Ovary (tissue), 9 donors: ENCODE results near the gene KRT33B. TPM values are rescaled to one million over a fixed set of nuclear protein-coding genes. Genes with fewer than 3 reads are reported as not detected.

Experiments
- DNase-seq, 5 donors: peaks; one replicate each; pipeline ENCODE4 v3.0.0-alpha.2; 2019 to 2020
- H3K27ac ChIP-seq, 2 donors: fragments of 200-600 bp; one replicate each; pipeline versions ENCODE4 v1.5.1 to v1.8.0; 2019 to 2022
- H3K27me3 ChIP-seq: fragments of 200-600 bp; one replicate; pipeline ENCODE4 v1.8.0; 2022
- H3K36me3 ChIP-seq: fragments of 200-600 bp; sonication (generic); one replicate; pipeline ENCODE4 v1.5.1; 2019
- H3K4me1 ChIP-seq: one replicate; pipeline ENCODE4 v1.8.1; 2013; ENCODE audit warnings: mild to moderate bottlenecking, moderate library complexity; ENCODE audit not compliant: insufficient read depth
- H3K4me3 ChIP-seq: fragments of 200-600 bp; sonication (generic); one replicate; pipeline ENCODE4 v1.5.1; 2017
- H3K9me3 ChIP-seq, 2 donors: fragments of 200-600 bp in 1 of 2; sonication (generic) in 1 of 2; one replicate each; pipeline versions ENCODE4 v1.5.1 to v1.8.1; 2013 to 2019; ENCODE audit warnings: mild to moderate bottlenecking in 1 of 2, moderate library complexity in 1 of 2
- CTCF ChIP-seq, 3 donors: fragments of 450-650 bp in 2 of 3; fragments of 200-600 bp in 1 of 3; IDR thresholded peaks; one replicate each; pipeline versions ENCODE4 v1.5.1 to v1.8.0; 2016 to 2022; ENCODE audit warnings: antibody characterized with exemption in 3 of 3, mild to moderate bottlenecking in 1 of 3
- EP300 ChIP-seq: sonication (generic); formaldehyde crosslinking; IDR thresholded peaks from one replicate; pipeline ENCODE4 v1.6.1; 2017; ENCODE audit warnings: antibody characterized with exemption
- POLR2A ChIP-seq: fragments of 450-650 bp; IDR thresholded peaks from one replicate; pipeline ENCODE4 v1.6.1; 2017; ENCODE audit warnings: antibody characterized with exemption, mild to moderate bottlenecking, moderate library complexity
- WGBS, 3 donors: extraction: QIAGEN DNeasy Blood & Tissue Kit in 1 of 3; methylation state at CpG; one replicate each; pipeline versions ENCODE4 v1.1.5 to v1.1.7; 2013 to 2017; 5-methylcytosine and 5-hydroxymethylcytosine counted together
- intact Hi-C, 4 donors: fragments of 100-400 bp; cut with DNase I; formaldehyde crosslinking; loops; one replicate each; pipeline versions ENCODE4 v1.11.0 to v1.15.1; 2022 to 2023
- polyA plus RNA-seq, 2 donors: library from polyadenylated mRNA; stranded (reverse); fragments of 200-250 nt in 1 of 2; fragments of 350-450 nt in 1 of 2; fragmentation: Illumina TruSeq in 1 of 2; extraction: RNeasy Lipid Tissue Mini Kit (QIAGEN cat#74804) in 1 of 2; gene quantifications; one replicate each; pipeline ENCODE4 v1.2.3, GENCODE V29; 2013 to 2014
- total RNA-seq, 7 donors: library from RNA; depleted of rRNA in 2 of 7; stranded (reverse); fragments of >200 nt in 2 of 7; fragmentation: NEBNext Ultra II Directional in 3 of 7; extraction: Animal tissue kit (Norgen Biotek cat#: 25700) in 3 of 7; gene quantifications; one replicate each; pipeline versions ENCODE4 v1.1.0 to v1.2.4, GENCODE V29; 2016 to 2023
- donor health status: DM: no; HTN: no; CAD: no; lungs with moderate emphysema.
- donor health status: DM: no; HTN: no; CAD: no.
- donor health status: Bipolar disorder and iron deficiency.
- donor health status: DM: yes; HTN: yes; CAD: no.
- donor health status: DM: no; HTN: no; CAD: no.
- donor health status: DM: yes; HTN: yes; CAD: no.

KRT33B gene
- total and polyA plus RNA-seq, 9 donors = not detected

GRCh38 chr17:41413353-41413957, 43.8 kb upstream of the KRT33B start:
- no peak for DNase-seq
- H3K4me1 ChIP-seq = peaks cover 28% of the 10 kb centered on the region
- no peak overlapping the region for H3K27ac ChIP-seq
- H3K9me3 ChIP-seq = no peaks in the 10 kb centered on the region
- H3K27me3 ChIP-seq = no peaks in the 10 kb centered on the region
- no peak overlapping the region for H3K4me3 ChIP-seq
- TF ChIP-seq EP300 = no peak
- TF ChIP-seq CTCF (IDR thresholded peaks at IDR 0.05) = no peak
- TF ChIP-seq POLR2A = no peak
- H3K36me3 ChIP-seq = no peaks in the 10 kb centered on the region
- intact Hi-C loops = loop anchor here in 2 of 4 donors (10.0 kb wide), 1 partner anchor 111 kb away; the partner anchor contains the start of gene KRT19 (in 2 of the 2)
- WGBS, 3 donors = 77 to 81% (median 78%) methylated on average over 5 of the region's 5 CpGs

GRCh38 chr17:41411072-41411840, 41.6 kb upstream of the KRT33B start:
- H3K4me1 ChIP-seq = peaks cover 13% of the 10 kb centered on the region
- intact Hi-C loops = loop anchor here in 2 of 4 donors (10.0 kb wide), 1 partner anchor 114 kb away; the partner anchor contains the start of gene KRT19 (in 2 of the 2)
- no peak overlapping the region for H3K4me3 ChIP-seq
- no peak overlapping the region for H3K27ac ChIP-seq
- no peaks in the 10 kb centered on the region for H3K36me3 ChIP-seq
- WGBS, 3 donors = 96 to 98% (median 97%) methylated on average over 20 of the region's 20 CpGs
- DNase-seq = no peak
- H3K9me3 ChIP-seq = no peaks in the 10 kb centered on the region
- H3K27me3 ChIP-seq = no peaks in the 10 kb centered on the region
- TF ChIP-seq POLR2A = no peak
- TF ChIP-seq EP300 = no peak
- no peak for TF ChIP-seq CTCF (IDR thresholded peaks at IDR 0.05)

- H3K27ac ChIP-seq = no peak overlapping the region
- H3K27me3 ChIP-seq = no peaks in the 10 kb centered on the region
- TF ChIP-seq CTCF (IDR thresholded peaks at IDR 0.05) = no peak
- TF ChIP-seq EP300 = no peak
- TF ChIP-seq POLR2A = no peak
- no peaks in the 10 kb centered on the region for H3K9me3 ChIP-seq
- H3K36me3 ChIP-seq = no peaks in the 10 kb centered on the region
- H3K4me1 ChIP-seq = no peaks in the 10 kb centered on the region
- intact Hi-C loops = loop anchor here in 1 of 4 donors (10.0 kb wide), 1 partner anchor 248 kb away; no protein-coding TSS in a partner anchor
- no peak for DNase-seq
- WGBS, 3 donors = 94 to 96% (median 95%) methylated on average over 10 of the region's 10 CpGs
- no peak overlapping the region for H3K4me3 ChIP-seq
Observed at GRCh38 chr17:41407226-41407625, 37.6 kb upstream of the KRT33B start.

GRCh38 chr17:41406205-41406604, 36.6 kb upstream of the KRT33B start:
- Histone ChIP-seq H3K27ac (no peak overlapping the region), H3K27me3 (no peaks in the 10 kb centered on the region), H3K36me3 (no peaks in the 10 kb centered on the region), H3K4me3 (no peak overlapping the region), H3K4me1 (no peaks in the 10 kb centered on the region), H3K9me3 (no peaks in the 10 kb centered on the region)
- DNase-seq = no peak
- WGBS, 3 donors = 59 to 72% (median 61%) methylated on average over 5 of the region's 5 CpGs
- intact Hi-C loops = loop anchor here in 1 of 4 donors (10.0 kb wide), 1 partner anchor 249 kb away; no protein-coding TSS in a partner anchor
- TF ChIP-seq CTCF (IDR thresholded peaks at IDR 0.05) = no peak
- TF ChIP-seq POLR2A = no peak
